Vagina (tissue), 2 donors: ENCODE measurements around the gene ATR. TPM values are rescaled to one million over a fixed set of nuclear protein-coding genes. Genes with fewer than 3 reads are reported as not detected.
"Not testable (repeated sequence)": the region's sequence is repeated elsewhere in the genome, so short reads cannot be mapped to it uniquely, and the experiment has no call there.

Experiments
- DNase-seq, 2 donors: peaks; one replicate each; pipeline ENCODE4 v3.0.0-alpha.2; 2017; ENCODE audit errors: extremely low spot score in 2 of 2
- H3K27ac ChIP-seq: fragments of 200-600 bp; sonication (generic); one replicate; pipeline ENCODE4 v1.5.1; 2019
- H3K27me3 ChIP-seq: fragments of 200-600 bp; sonication (generic); one replicate; pipeline ENCODE4 v1.5.1; 2019
- H3K36me3 ChIP-seq, 2 donors: fragments of 200-600 bp; sonication (generic); one replicate each; pipeline ENCODE4 v1.5.1; 2017 to 2019
- H3K4me1 ChIP-seq: fragments of 200-600 bp; sonication (generic); one replicate; pipeline ENCODE4 v1.5.1; 2019
- H3K4me3 ChIP-seq, 2 donors: fragments of 200-600 bp; sonication (generic); 1 replicate in 1 of 2; 2 replicates in 1 of 2; pipeline ENCODE4 v1.5.1; 2016 to 2019
- H3K9me3 ChIP-seq: fragments of 200-600 bp; sonication (generic); one replicate; pipeline ENCODE4 v1.5.1; 2019
- CTCF ChIP-seq, 3 experiments: fragments of 450-650 bp in 2 of 3; fragments of 200-600 bp in 1 of 3; sonication (generic) in 1 of 3; IDR thresholded peaks; one replicate each; pipeline ENCODE4 v1.5.1; 2017 to 2019; ENCODE audit warnings: antibody characterized with exemption in 3 of 3, mild to moderate bottlenecking in 2 of 3, moderate library complexity in 2 of 3
- POLR2A ChIP-seq, 2 donors: fragments of 450-650 bp; IDR thresholded peaks; one replicate each; pipeline ENCODE4 v1.6.1; 2017; ENCODE audit warnings: antibody characterized with exemption in 2 of 2, mild to moderate bottlenecking in 2 of 2, moderate library complexity in 2 of 2
- POLR2AphosphoS5 ChIP-seq, 2 donors: sonication (generic); formaldehyde crosslinking; IDR thresholded peaks; one replicate each; pipeline ENCODE4 v1.9.0; 2017; ENCODE audit warnings: antibody characterized with exemption in 2 of 2, mild to moderate bottlenecking in 2 of 2, low read depth in 1 of 2; ENCODE audit not compliant: insufficient read depth in 1 of 2
- intact Hi-C: fragments of 100-400 bp; cut with DNase I; formaldehyde crosslinking; loops from one replicate; pipeline ENCODE4 v1.15.1; 2023
- total RNA-seq: library from RNA; depleted of rRNA; stranded (reverse); fragments of >200 nt; gene quantifications from one replicate; pipeline ENCODE4 v1.2.3, GENCODE V29; 2016

The ATR gene
- total RNA-seq, 1 donor from 2014 or later = 22.6 TPM

GRCh38 chr3:142447301-142447851 lies 131.2 kb downstream of the ATR start:
- TF ChIP-seq POLR2A (IDR thresholded peaks at IDR 0.05) (no peak), CTCF (IDR thresholded peaks at IDR 0.05) (no peak), POLR2AphosphoS5 (IDR thresholded peaks at IDR 0.05; ENCODE audit: insufficient read depth in 1 of 2, low read depth in 1 of 2) (no peak)
- H3K9me3 ChIP-seq = no peaks in the 10 kb centered on the region
- no peaks in the 10 kb centered on the region for H3K36me3 ChIP-seq
- peaks cover 49% of the 10 kb centered on the region for H3K4me1 ChIP-seq
- peak overlapping the region; percentile 97 for H3K27ac ChIP-seq
- no peaks in the 10 kb centered on the region for H3K27me3 ChIP-seq
- peak in 1 of 2 donors; percentile 87 for DNase-seq
- intact Hi-C loops = no loop called here
- peak overlapping the region; percentile 75 to 93 for H3K4me3 ChIP-seq

GRCh38 chr3:142445816-142446254 lies 132.7 kb downstream of the ATR start:
- H3K4me1 ChIP-seq = peaks cover 65% of the 10 kb centered on the region
- DNase-seq = no peak
- H3K27me3 ChIP-seq = no peaks in the 10 kb centered on the region
- H3K4me3 ChIP-seq = peak overlapping the region in 1 of 2 donors; percentile 93
- TF ChIP-seq CTCF (IDR thresholded peaks at IDR 0.05) (no peak), POLR2AphosphoS5 (IDR thresholded peaks at IDR 0.05; ENCODE audit: insufficient read depth in 1 of 2, low read depth in 1 of 2) (no peak), POLR2A (IDR thresholded peaks at IDR 0.05) (no peak)
- intact Hi-C loops = no loop called here
- no peaks in the 10 kb centered on the region for H3K9me3 ChIP-seq
- H3K36me3 ChIP-seq = no peaks in the 10 kb centered on the region
- H3K27ac ChIP-seq = no peak overlapping the region

GRCh38 chr3:142444343-142444742 lies 134.2 kb downstream of the ATR start:
- no peaks in the 10 kb centered on the region for H3K36me3 ChIP-seq
- no peak overlapping the region for H3K27ac ChIP-seq
- H3K4me3 ChIP-seq = no peak overlapping the region
- H3K4me1 ChIP-seq = peaks cover 75% of the 10 kb centered on the region
- DNase-seq = no peak
- intact Hi-C loops = no loop called here
- no peaks in the 10 kb centered on the region for H3K9me3 ChIP-seq
- no peaks in the 10 kb centered on the region for H3K27me3 ChIP-seq
- TF ChIP-seq POLR2A (IDR thresholded peaks at IDR 0.05) (no peak), CTCF (IDR thresholded peaks at IDR 0.05) (no peak), POLR2AphosphoS5 (IDR thresholded peaks at IDR 0.05; ENCODE audit: insufficient read depth in 1 of 2, low read depth in 1 of 2) (no peak)

GRCh38 chr3:142443060-142443459 lies 135.5 kb downstream of the ATR start:
- H3K4me3 ChIP-seq, DNase-seq, intact Hi-C loops, H3K27me3 ChIP-seq, H3K36me3 ChIP-seq, H3K9me3 ChIP-seq, H3K27ac ChIP-seq: not testable (repeated sequence)
- peaks cover 78% of the 10 kb centered on the region for H3K4me1 ChIP-seq

GRCh38 chr3:142439499-142440220 lies 138.9 kb downstream of the ATR start:
- DNase-seq, H3K4me3 ChIP-seq, H3K9me3 ChIP-seq, intact Hi-C loops, H3K27ac ChIP-seq, H3K27me3 ChIP-seq, H3K36me3 ChIP-seq: not testable (repeated sequence)
- H3K4me1 ChIP-seq = peaks cover 63% of the 10 kb centered on the region

- H3K4me3 ChIP-seq, intact Hi-C loops, H3K27ac ChIP-seq, H3K27me3 ChIP-seq, DNase-seq, H3K9me3 ChIP-seq, H3K36me3 ChIP-seq: not testable (repeated sequence)
- peaks cover 47% of the 10 kb centered on the region for H3K4me1 ChIP-seq
Measured at GRCh38 chr3:142438096-142438495, 140.4 kb downstream of the ATR start.
